ENCODE data around the gene RAB36. TPM values are rescaled to one million over a fixed set of nuclear protein-coding genes. Genes with fewer than 3 reads are reported as not detected.

The RAB36 gene
- total and polyA plus RNA-seq, 9 of the 15 experiments (the other 6 are each of a cell fraction or from before 2014, with no cell fraction given), result 0.04 to 0.50 (median 0.08) TPM; not detected in 3

DNA sequence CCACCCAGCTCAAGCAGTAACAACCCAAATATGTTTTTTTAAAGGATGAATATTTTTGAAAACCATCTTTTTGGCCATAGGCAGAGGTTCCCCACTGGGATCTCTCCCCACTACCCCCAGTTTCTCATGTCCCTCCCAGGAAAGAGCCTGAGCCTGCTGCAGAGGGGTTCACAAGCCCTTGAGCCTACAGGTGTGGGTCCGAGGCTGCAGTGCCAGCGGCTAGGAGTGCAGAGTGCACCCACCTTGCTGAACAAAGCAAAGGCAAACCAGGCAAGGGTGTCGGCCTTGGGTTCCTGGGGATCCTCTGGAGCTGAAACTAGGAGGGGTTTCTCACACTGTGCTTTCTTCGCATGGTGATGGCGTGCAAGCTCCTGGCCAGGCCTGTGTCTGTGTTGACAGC, 40.0 kb upstream of the RAB36 start (continued):
- TF ChIP-seq ZNF639 (CRISPR knock-in tag; conservative IDR thresholded peaks at IDR 0.05 in 1 of 2, IDR thresholded peaks at IDR 0.05 in 1 of 2), result 0 out of 4 replicates have a peak, but pooled peaks of 1 of the 2 experiments have one; percentile 47
- 0 out of 2 replicates have a peak, but pooled peaks have one; percentile 2 for TF ChIP-seq CBX1 (IDR thresholded peaks at IDR 0.05; ENCODE audit: low read depth)
- peak; percentile 34; the same call in 1 of the 2 replicates for TF ChIP-seq ZNF184 (CRISPR knock-in tag; IDR thresholded peaks at IDR 0.05)
- TF ChIP-seq PBX2 (CRISPR knock-in tag; IDR thresholded peaks at IDR 0.05; ENCODE audit: low read depth), result peak; percentile 19; the same call in 1 of the 2 replicates
- TF ChIP-seq PBX2 (tag; conservative IDR thresholded peaks at IDR 0.05; ENCODE audit: low read depth), result no peak
- no peak for TF ChIP-seq ZNF445 (CRISPR knock-in tag; IDR thresholded peaks at IDR 0.05; ENCODE audit: low read depth)
- peak; percentile 33; the same call in 1 of the 2 replicates for TF ChIP-seq PRMT5 (CRISPR knock-in tag; IDR thresholded peaks at IDR 0.05)
- no peak for TF ChIP-seq ZBTB40 (IDR thresholded peaks at IDR 0.05)
- TF ChIP-seq ZBTB40 (CRISPR knock-in tag; IDR thresholded peaks at IDR 0.05), result peak; percentile 54; the same call in 1 of the 2 replicates
- TF ChIP-seq, protein P1, sequence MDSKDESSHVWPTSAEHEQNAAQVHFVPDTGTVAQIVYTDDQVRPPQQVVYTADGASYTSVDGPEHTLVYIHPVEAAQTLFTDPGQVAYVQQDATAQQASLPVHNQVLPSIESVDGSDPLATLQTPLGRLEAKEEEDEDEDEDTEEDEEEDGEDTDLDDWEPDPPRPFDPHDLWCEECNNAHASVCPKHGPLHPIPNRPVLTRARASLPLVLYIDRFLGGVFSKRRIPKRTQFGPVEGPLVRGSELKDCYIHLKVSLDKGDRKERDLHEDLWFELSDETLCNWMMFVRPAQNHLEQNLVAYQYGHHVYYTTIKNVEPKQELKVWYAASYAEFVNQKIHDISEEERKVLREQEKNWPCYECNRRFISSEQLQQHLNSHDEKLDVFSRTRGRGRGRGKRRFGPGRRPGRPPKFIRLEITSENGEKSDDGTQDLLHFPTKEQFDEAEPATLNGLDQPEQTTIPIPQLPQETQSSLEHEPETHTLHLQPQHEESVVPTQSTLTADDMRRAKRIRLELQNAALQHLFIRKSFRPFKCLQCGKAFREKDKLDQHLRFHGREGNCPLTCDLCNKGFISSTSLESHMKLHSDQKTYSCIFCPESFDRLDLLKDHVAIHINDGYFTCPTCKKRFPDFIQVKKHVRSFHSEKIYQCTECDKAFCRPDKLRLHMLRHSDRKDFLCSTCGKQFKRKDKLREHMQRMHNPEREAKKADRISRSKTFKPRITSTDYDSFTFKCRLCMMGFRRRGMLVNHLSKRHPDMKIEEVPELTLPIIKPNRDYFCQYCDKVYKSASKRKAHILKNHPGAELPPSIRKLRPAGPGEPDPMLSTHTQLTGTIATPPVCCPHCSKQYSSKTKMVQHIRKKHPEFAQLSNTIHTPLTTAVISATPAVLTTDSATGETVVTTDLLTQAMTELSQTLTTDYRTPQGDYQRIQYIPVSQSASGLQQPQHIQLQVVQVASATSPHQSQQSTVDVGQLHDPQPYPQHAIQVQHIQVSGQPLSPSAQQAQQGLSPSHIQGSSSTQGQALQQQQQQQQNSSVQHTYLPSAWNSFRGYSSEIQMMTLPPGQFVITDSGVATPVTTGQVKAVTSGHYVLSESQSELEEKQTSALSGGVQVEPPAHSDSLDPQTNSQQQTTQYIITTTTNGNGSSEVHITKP (IDR thresholded peaks at IDR 0.05; ENCODE audit: partially characterized antibody), result peak; percentile 4

Measured in K562 (cell line).